ENCODE data around the gene CAMK2N1.
"Not testable (repeated sequence)": the region's sequence is repeated elsewhere in the genome, so short reads cannot be mapped to it uniquely, and the experiment has no call there.

Gene CAMK2N1

GRCh38 chr1:20497506-20497905 lies 11.5 kb upstream of the CAMK2N1 start:
- no peaks in the 10 kb centered on the region for H3K36me3 ChIP-seq (ENCODE audit: low read length)
- H3K27ac ChIP-seq (ENCODE audit: low read depth, low read length): no peak overlapping the region

GRCh38 chr1:20496725-20497383 lies 10.8 kb upstream of the CAMK2N1 start:
- H3K4me2 ChIP-seq (ENCODE audit: low read depth, low read length, poor library complexity, severe bottlenecking); H3K79me2 ChIP-seq (ENCODE audit: insufficient read depth, low read length): not testable (repeated sequence)

More at GRCh38 chr1:20497506-20497905, 11.5 kb upstream of the CAMK2N1 start:
- H2AFZ ChIP-seq (ENCODE audit: low read depth, low read length, severe bottlenecking): no peak overlapping the region
- H3K4me3 ChIP-seq (ENCODE audit: insufficient read depth, low read length, poor library complexity, severe bottlenecking): no peak overlapping the region
- H3F3A ChIP-seq (ENCODE audit: insufficient read depth): no peaks in the 10 kb centered on the region
- H3K9me3 ChIP-seq (ENCODE audit: insufficient read depth, low read length): no peaks in the 10 kb centered on the region
- TF ChIP-seq CTCF (IDR thresholded peaks at IDR 0.05; ENCODE audit: insufficient read depth, low read length, poor library complexity, severe bottlenecking) (no peak), EZH2phosphoT487 (conservative IDR thresholded peaks at IDR 0.05; ENCODE audit: low read length) (no peak)
- H3K9ac ChIP-seq (ENCODE audit: low read length): no peak overlapping the region
- H3K4me2 ChIP-seq (ENCODE audit: low read depth, low read length, poor library complexity, severe bottlenecking): no peak overlapping the region
- no peaks in the 10 kb centered on the region for H3K27me3 ChIP-seq (ENCODE audit: low read length)
- H3K79me2 ChIP-seq (ENCODE audit: insufficient read depth, low read length): no peaks in the 10 kb centered on the region
- H4K20me1 ChIP-seq (ENCODE audit: low read depth, low read length): no peaks in the 10 kb centered on the region
- H3K9me2 ChIP-seq (replicated peaks; ENCODE audit: insufficient read depth, low read length): no peaks in the 10 kb centered on the region

GRCh38 chr1:20496241-20496661 lies 10.2 kb upstream of the CAMK2N1 start:
- no peaks in the 10 kb centered on the region for H3K9me2 ChIP-seq (replicated peaks; ENCODE audit: insufficient read depth, low read length)
- no peaks in the 10 kb centered on the region for H3K79me2 ChIP-seq (ENCODE audit: insufficient read depth, low read length)
- H3K9me3 ChIP-seq (ENCODE audit: insufficient read depth, low read length): no peaks in the 10 kb centered on the region
- TF ChIP-seq CTCF (IDR thresholded peaks at IDR 0.05; ENCODE audit: insufficient read depth, low read length, poor library complexity, severe bottlenecking): no peak
- no peak for TF ChIP-seq EZH2phosphoT487 (conservative IDR thresholded peaks at IDR 0.05; ENCODE audit: low read length)
- no peak overlapping the region for H3K4me3 ChIP-seq (ENCODE audit: insufficient read depth, low read length, poor library complexity, severe bottlenecking)
- no peaks in the 10 kb centered on the region for H3K27me3 ChIP-seq (ENCODE audit: low read length)
- no peak overlapping the region for H3K4me2 ChIP-seq (ENCODE audit: low read depth, low read length, poor library complexity, severe bottlenecking)
- no peaks in the 10 kb centered on the region for H4K20me1 ChIP-seq (ENCODE audit: low read depth, low read length)
- H3F3A ChIP-seq (ENCODE audit: insufficient read depth): no peaks in the 10 kb centered on the region
- no peak overlapping the region for H2AFZ ChIP-seq (ENCODE audit: low read depth, low read length, severe bottlenecking)
- H3K9ac ChIP-seq (ENCODE audit: low read length): no peak overlapping the region
- no peak overlapping the region for H3K27ac ChIP-seq (ENCODE audit: low read depth, low read length)
- H3K36me3 ChIP-seq (ENCODE audit: low read length): no peaks in the 10 kb centered on the region

More at GRCh38 chr1:20496725-20497383, 10.8 kb upstream of the CAMK2N1 start:
- H4K20me1 ChIP-seq (ENCODE audit: low read depth, low read length); H3K27me3 ChIP-seq (ENCODE audit: low read length); H3K4me3 ChIP-seq (ENCODE audit: insufficient read depth, low read length, poor library complexity, severe bottlenecking); H3K9me2 ChIP-seq (replicated peaks; ENCODE audit: insufficient read depth, low read length); H3K27ac ChIP-seq (ENCODE audit: low read depth, low read length); H3K9me3 ChIP-seq (ENCODE audit: insufficient read depth, low read length); H2AFZ ChIP-seq (ENCODE audit: low read depth, low read length, severe bottlenecking); H3K9ac ChIP-seq (ENCODE audit: low read length); H3F3A ChIP-seq (ENCODE audit: insufficient read depth); H3K36me3 ChIP-seq (ENCODE audit: low read length): not testable (repeated sequence)

- Histone ChIP-seq H3K27ac (ENCODE audit: low read depth, low read length) (no peak overlapping the region), H3K79me2 (ENCODE audit: insufficient read depth, low read length) (no peaks in the 10 kb centered on the region), H3K4me2 (ENCODE audit: low read depth, low read length, poor library complexity, severe bottlenecking) (no peak overlapping the region), H4K20me1 (ENCODE audit: low read depth, low read length) (no peaks in the 10 kb centered on the region), H2AFZ (ENCODE audit: low read depth, low read length, severe bottlenecking) (no peak overlapping the region), H3F3A (ENCODE audit: insufficient read depth) (no peaks in the 10 kb centered on the region), H3K36me3 (ENCODE audit: low read length) (no peaks in the 10 kb centered on the region), H3K9me3 (ENCODE audit: insufficient read depth, low read length) (no peaks in the 10 kb centered on the region), H3K9me2 (replicated peaks; ENCODE audit: insufficient read depth, low read length) (no peaks in the 10 kb centered on the region), H3K4me3 (ENCODE audit: insufficient read depth, low read length, poor library complexity, severe bottlenecking) (no peak overlapping the region), H3K9ac (ENCODE audit: low read length) (no peak overlapping the region), H3K27me3 (ENCODE audit: low read length) (no peaks in the 10 kb centered on the region)
- TF ChIP-seq EZH2phosphoT487 (conservative IDR thresholded peaks at IDR 0.05; ENCODE audit: low read length) (no peak), CTCF (IDR thresholded peaks at IDR 0.05; ENCODE audit: insufficient read depth, low read length, poor library complexity, severe bottlenecking) (no peak)
Observed at GRCh38 chr1:20495661-20496060, 9.7 kb upstream of the CAMK2N1 start.

Data from SU-DHL-6 (cell line).